ENCODE data around the gene SIK3.

SIK3 gene

DNA sequence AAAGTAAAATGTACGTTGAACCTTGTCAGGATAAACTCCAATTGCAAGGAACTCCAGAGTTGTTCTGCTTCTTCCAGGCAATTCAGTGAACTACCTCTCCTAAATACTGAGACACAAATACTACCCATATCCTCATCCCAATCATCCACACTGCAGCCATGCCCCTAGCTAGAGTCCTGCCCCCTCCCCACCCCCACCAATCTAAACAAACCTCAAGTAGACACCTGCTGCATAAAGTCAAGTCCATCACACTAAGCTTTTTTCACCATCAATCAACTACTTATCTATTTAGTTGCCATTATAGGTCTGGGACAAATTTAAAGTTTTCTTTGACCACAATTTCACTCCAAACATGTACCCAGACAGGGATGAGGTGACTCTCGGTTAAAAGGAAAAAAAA is 167.6 kb downstream of the SIK3 start:
- TF ChIP-seq FOXP2 (optimal IDR thresholded peaks at IDR 0.05; ENCODE audit: borderline replicate concordance, extremely low read depth, extremely low read length, insufficient read depth) (no peak), SIN3A (IDR thresholded peaks at IDR 0.05; ENCODE audit: borderline replicate concordance, insufficient read depth, low read length) (no peak), TAF1 (IDR thresholded peaks at IDR 0.05; ENCODE audit: borderline replicate concordance, insufficient read depth, low read length) (no peak), POLR2AphosphoS5 (IDR thresholded peaks at IDR 0.05; ENCODE audit: low read depth, low read length) (no peak)
- TF ChIP-seq, protein P1, sequence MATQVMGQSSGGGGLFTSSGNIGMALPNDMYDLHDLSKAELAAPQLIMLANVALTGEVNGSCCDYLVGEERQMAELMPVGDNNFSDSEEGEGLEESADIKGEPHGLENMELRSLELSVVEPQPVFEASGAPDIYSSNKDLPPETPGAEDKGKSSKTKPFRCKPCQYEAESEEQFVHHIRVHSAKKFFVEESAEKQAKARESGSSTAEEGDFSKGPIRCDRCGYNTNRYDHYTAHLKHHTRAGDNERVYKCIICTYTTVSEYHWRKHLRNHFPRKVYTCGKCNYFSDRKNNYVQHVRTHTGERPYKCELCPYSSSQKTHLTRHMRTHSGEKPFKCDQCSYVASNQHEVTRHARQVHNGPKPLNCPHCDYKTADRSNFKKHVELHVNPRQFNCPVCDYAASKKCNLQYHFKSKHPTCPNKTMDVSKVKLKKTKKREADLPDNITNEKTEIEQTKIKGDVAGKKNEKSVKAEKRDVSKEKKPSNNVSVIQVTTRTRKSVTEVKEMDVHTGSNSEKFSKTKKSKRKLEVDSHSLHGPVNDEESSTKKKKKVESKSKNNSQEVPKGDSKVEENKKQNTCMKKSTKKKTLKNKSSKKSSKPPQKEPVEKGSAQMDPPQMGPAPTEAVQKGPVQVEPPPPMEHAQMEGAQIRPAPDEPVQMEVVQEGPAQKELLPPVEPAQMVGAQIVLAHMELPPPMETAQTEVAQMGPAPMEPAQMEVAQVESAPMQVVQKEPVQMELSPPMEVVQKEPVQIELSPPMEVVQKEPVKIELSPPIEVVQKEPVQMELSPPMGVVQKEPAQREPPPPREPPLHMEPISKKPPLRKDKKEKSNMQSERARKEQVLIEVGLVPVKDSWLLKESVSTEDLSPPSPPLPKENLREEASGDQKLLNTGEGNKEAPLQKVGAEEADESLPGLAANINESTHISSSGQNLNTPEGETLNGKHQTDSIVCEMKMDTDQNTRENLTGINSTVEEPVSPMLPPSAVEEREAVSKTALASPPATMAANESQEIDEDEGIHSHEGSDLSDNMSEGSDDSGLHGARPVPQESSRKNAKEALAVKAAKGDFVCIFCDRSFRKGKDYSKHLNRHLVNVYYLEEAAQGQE (IDR thresholded peaks at IDR 0.05; ENCODE audit: insufficient read depth in 1 of 2, low read depth in 2 of 2, low read length in 2 of 2), result no peak

DNA sequence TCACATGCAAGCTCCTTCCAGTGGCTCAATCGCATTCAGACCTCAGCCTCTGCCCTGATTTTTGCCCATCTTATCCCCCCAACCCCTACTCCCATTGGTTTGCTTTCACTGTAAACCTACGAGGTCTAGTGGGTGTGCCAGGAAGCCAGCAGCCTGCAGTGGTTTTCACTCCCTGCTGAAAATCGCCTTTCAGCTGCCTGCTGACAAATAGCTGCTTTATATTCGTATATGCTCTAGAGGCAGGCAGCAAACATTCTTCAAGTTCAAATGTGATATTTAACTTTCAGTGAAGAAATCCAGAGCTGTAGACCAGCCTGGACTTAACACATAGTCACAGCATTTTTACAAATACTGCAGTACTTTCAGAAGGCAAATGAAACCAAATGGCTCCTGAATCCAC is 168.1 kb downstream of the SIK3 start:
- no peak for TF ChIP-seq FOXP2 (optimal IDR thresholded peaks at IDR 0.05; ENCODE audit: borderline replicate concordance, extremely low read depth, extremely low read length, insufficient read depth)
- TF ChIP-seq POLR2AphosphoS5 (IDR thresholded peaks at IDR 0.05; ENCODE audit: low read depth, low read length), result no peak

DNA sequence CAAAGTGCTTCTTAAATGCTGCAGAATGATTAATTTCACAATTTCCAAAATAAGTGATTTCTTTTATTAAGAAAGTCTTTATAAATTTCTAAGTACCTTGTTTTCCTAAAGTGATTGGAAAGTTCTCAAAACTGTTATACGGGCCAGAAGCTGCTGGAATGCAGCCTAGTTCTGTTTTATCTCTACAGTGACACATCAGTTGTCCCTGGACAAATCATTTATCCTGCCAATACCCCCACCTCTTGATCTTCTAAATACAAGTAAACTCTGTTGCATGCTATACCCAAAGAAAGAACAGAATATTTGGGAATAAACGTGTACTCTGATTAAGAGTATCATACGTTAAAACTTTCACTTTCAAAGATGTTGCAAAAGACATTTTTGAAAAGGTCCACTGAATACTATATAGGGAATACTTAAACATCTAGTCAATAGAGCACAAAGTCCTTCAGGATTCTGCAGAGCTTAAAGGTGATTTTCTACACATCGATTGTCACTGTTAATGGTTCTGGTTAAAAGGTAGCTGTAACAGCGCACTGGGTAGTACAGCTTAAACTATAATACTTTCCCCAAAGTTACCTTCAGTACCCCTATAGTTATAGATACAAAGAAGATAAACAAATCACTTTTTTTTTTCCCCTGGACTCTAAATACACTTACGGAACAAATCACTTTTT is 168.7 kb downstream of the SIK3 start:
- no peak for TF ChIP-seq FOXP2 (optimal IDR thresholded peaks at IDR 0.05; ENCODE audit: borderline replicate concordance, extremely low read depth, extremely low read length, insufficient read depth)
- TF ChIP-seq SIN3A (IDR thresholded peaks at IDR 0.05; ENCODE audit: borderline replicate concordance, insufficient read depth, low read length), result no peak
- TF ChIP-seq, protein P1 (IDR thresholded peaks at IDR 0.05; ENCODE audit: insufficient read depth in 1 of 2, low read depth in 2 of 2, low read length in 2 of 2), result no peak
- TF ChIP-seq TAF1 (IDR thresholded peaks at IDR 0.05; ENCODE audit: borderline replicate concordance, insufficient read depth, low read length), result no peak
- no peak for TF ChIP-seq POLR2AphosphoS5 (IDR thresholded peaks at IDR 0.05; ENCODE audit: low read depth, low read length)

DNA sequence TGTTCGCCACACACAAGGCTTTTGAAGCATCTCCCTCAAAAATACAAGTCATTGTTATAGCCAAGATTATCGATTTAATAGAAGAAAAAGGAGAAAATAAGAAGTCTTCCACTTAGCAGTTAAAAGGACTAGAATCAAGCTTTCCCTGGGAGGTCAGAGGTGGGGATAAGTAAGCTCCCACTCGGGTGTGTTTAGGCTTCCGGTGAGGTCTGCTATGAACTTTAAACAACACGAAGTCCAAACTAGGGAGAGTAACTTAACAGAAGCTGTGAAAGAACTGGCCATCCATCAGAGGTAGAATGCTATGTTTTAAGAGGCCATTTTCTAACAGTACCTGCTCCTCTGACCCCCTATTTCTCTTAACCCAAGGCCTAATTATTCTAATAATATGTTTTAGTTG is 169.4 kb downstream of the SIK3 start:
- TF ChIP-seq TAF1 (IDR thresholded peaks at IDR 0.05; ENCODE audit: borderline replicate concordance, insufficient read depth, low read length) (no peak), FOXP2 (optimal IDR thresholded peaks at IDR 0.05; ENCODE audit: borderline replicate concordance, extremely low read depth, extremely low read length, insufficient read depth) (no peak), POLR2AphosphoS5 (IDR thresholded peaks at IDR 0.05; ENCODE audit: low read depth, low read length) (no peak), SIN3A (IDR thresholded peaks at IDR 0.05; ENCODE audit: borderline replicate concordance, insufficient read depth, low read length) (no peak)
- TF ChIP-seq, protein P1 (IDR thresholded peaks at IDR 0.05; ENCODE audit: insufficient read depth in 1 of 2, low read depth in 2 of 2, low read length in 2 of 2), result no peak

DNA sequence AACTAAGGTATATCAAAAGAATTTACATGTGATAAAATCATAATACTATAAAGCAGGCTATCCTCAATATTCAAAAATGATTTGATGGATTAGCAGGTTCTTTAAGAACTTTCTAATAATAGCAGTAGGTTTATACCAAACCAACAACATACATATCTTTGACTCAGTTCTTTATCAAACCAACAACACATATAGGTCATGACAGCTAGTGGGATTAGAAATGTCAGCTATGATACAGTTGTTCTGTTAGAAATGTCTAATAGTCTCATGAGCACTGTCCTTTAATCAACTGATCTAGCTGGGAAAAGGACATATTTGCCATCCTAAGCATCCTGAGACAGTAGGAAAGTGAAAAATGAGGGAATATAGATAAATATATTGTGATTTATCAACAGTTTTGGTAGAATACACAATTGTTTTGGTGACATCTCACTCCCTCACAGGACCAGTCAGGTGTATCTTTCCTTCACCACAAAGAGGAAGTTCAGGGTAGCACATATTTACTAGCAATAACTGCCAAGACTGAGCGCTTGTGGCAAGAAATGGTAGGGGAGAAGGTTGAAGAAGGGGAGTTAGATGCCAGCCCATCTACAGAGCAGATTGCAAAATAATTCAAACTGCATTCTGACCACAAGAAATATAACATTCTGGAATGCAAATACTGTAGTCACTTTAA is 170.0 kb downstream of the SIK3 start:
- TF ChIP-seq FOXP2 (optimal IDR thresholded peaks at IDR 0.05; ENCODE audit: borderline replicate concordance, extremely low read depth, extremely low read length, insufficient read depth) (no peak), POLR2AphosphoS5 (IDR thresholded peaks at IDR 0.05; ENCODE audit: low read depth, low read length) (no peak), TAF1 (IDR thresholded peaks at IDR 0.05; ENCODE audit: borderline replicate concordance, insufficient read depth, low read length) (no peak), SIN3A (IDR thresholded peaks at IDR 0.05; ENCODE audit: borderline replicate concordance, insufficient read depth, low read length) (no peak)
- TF ChIP-seq, protein P1 (IDR thresholded peaks at IDR 0.05; ENCODE audit: insufficient read depth in 1 of 2, low read depth in 2 of 2, low read length in 2 of 2), result no peak
